GM21528 (cell line): ENCODE measurements around the gene RASGEF1B.

ENCODE experiments used
- ATAC-seq: cut with Tn5 transposase; IDR thresholded peaks from one replicate; pipeline ENCODE4 v1.9.1; 2021; ENCODE audit warnings: mild to moderate bottlenecking, moderate library complexity; ENCODE audit not compliant: unreplicated experiment, low FRiP score

RASGEF1B gene

GRCh38 chr4:81471588-81472280, at the start of gene RASGEF1B:
TSS of gene RASGEF1B (minus strand) at chr4:81471907. CDS start at chr4:81459508, 12,399 bp downstream.
- ATAC-seq, result peak; percentile 94

DNA sequence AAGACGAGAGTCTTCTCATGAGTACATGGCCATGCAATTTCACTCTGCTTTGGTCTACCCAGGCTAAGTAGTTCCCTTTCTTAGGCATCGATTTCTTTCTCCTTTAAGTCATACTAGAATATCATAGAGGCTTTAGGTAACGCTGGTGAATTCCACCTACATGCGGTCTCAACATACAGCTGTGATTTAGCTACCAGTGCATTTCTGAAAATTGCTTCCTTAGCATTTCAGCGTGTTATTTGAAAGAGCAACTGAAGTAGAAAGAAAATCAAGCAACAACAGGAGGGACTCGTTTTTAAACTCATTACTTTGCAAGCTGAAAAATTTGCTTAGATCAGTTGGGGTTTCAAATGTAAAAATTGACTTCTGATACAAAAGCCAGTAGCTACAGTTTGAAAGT, 48.1 kb upstream of the RASGEF1B start:
- no peak for ATAC-seq

DNA sequence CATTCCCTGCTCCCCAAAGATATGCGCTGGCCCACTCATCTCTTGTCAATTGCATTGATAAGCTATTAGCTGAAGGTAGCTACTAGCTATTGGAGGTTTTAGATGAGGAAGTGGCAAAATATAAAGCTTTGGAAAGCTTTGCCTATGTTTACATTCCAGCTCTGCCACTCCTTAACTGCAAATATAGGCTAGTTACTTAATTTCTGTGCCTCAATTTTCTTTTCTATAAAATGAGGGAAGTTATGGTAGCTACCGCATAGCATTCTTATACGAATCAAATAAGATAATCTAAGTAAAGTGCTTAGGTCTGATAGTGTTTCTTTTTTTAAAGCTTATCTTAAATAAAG, 47.7 kb upstream of the RASGEF1B start:
- ATAC-seq, result no peak

DNA sequence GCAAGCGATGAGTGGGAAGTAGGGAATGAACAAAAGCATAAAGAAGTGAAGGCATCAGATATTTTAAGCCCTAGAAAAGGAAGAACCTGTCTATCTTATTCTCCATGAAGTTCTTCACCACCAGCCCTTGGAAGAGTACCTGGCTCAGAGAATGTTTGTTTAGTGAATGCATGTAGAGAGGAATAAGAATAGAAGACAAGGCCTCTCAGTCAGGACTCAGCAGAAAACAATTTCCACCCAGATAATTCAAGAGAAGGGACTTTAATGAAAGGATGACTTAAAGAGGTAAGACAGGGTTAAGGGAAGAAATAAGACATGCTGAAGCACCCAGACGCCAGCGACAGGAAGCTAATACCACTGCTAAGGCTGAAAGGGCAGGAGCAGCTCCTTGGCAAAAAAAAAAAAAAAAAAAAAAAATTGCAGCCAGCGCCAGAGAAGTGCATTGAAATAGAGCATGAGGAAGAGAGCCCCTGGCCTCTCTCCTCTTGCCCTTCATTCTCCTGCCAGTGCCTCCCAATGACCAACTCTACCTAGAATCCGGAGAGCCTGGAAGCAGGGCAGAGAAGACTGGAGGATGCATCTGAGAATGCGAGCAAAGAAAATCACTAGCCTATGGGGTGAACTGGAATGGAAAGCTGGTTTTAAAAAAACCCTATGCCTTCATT, 47.2 kb upstream of the RASGEF1B start:
- ATAC-seq, result no peak

- ATAC-seq, result no peak
Observed at GRCh38 chr4:81516241-81516640, 44.5 kb upstream of the RASGEF1B start.

DNA sequence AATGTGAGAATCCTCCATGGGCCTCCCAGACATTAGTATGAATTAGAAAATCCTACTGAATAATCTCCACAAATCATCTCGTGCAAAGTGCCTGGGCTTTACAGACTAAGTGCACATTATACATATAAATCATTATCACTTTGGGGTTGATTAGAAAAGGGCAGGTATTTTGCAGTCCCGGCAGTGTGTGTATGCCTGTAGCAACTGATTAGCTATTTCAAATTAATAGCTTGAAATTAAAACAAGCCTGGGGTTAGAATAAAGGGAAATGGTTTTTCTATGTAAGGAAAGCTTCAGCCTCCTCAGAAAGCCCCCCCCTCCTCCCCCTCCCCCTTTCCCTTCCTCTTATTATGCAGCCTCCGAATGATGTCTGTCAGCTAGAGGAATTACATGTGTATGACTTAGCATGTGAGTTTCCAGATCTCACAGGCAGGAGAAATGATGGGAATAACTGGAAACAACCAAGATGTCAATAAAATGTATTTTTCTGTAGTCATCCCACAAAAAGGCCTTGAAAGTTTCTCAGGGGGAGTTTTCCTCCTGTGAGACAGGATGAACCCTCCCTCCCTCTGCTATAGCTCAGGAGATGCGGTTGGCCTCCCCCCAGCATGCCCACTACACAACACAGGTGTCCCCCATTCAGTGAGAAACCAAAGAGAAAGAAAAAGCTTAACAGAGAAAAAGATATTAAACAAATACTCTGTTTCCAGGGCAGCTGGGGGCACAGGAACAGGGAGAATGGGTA, 41.2 kb upstream of the RASGEF1B start:
- ATAC-seq, result no peak

DNA sequence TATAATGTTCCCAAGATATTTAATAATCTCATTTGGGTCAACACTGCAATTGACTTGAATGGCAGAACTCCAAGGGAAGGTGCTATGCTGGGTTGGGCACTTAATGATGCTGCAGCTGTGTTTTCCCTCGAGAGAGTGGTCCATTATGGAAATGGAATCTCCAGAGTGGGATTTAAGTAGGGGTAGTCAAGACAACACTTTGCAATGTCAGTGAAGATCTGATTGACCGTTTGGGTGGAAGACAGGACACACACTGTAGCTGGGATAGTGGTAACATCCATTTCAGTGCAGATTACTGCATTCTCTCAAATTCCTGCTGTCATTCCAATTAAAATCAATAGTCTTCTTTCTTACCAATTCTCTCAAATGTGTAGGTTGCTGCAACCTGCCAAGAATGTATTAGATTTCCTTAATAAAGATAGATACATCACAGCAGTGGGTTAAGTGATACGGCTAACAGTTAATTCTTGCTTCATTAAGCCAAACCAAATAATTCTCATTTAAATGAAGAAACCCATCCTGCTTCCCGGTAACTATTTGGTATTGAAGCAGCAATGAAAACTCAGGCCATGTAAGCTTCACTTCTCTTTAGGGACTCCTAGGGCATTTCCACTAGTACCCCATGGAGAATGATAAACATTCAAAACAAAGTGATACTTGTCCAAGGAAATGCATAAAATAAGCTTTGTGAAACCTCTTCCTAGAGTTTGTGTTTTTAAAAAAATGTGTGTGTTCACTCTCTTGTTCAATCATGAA, 40.5 kb upstream of the RASGEF1B start:
- ATAC-seq, result no peak

DNA sequence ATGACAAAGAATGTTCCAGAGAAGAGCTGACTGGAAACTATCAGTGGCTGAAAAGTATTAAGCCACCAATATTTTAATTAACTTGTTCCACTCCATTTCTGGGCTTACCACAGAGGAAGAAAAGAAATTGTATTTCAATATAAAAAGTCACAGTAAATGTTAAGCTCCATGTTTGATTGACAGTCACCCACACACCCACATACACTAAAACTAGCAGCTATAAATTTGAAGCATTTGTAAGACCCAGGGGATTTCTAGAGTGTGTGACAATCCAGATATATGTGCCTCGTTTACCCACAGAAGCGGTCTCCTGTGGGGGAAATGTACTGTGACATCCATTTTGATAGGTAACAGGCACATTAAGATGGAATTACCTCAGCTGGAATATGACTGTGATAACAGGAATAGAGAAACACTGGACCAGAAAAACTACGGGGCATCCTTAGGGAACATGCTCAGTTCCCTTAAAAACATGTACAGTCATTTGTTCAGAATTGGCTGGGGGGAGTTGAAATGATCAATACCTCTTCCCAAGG, 39.0 kb upstream of the RASGEF1B start:
- ATAC-seq, result no peak

- ATAC-seq, result no peak
Observed at GRCh38 chr4:81509822-81510221, 38.1 kb upstream of the RASGEF1B start.

GRCh38 chr4:81509191-81509590, 37.5 kb upstream of the RASGEF1B start:
- no peak for ATAC-seq

GRCh38 chr4:81508411-81509185, 36.9 kb upstream of the RASGEF1B start:
- no peak for ATAC-seq

GRCh38 chr4:81507530-81507929, 35.8 kb upstream of the RASGEF1B start:
- ATAC-seq, result no peak

DNA sequence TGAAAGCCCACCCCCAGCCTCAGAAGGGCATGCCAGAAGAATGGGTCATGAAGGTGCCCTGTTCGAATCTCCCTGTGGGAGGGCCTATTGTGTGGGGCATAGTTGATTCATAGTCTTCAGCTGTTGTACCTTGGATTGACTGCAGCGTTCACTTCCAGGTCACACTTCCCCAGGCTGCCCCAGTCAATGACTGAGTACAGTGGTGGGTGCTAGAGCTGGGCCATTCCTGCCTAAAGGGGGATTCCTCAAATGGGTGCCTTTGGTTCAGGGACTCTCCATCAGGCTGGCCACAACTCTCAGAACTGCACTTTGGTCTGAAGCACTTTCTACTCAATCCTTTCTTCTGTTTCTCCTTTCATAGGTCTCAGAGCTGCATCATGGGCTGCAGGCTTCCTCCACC, 35.0 kb upstream of the RASGEF1B start:
- ATAC-seq, result peak; percentile 63

DNA sequence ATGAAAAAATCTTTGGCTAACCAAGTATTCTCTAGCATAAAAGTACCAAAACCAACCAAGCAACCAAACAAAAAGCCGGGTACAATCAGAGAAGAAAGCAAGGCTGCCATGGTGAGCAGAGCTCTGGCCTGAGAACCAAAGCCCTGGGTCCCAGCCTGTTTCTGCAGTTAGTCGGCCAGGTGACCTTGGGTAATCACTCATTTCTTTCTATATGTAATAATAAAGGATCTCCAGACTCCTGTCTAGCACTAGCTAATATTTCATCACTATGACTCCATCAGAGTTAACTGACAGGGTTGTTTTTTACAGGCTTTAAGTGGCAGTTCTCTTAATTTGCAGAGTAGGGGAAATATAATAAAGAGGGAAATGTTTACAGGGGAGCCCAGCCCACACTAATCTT, 34.0 kb upstream of the RASGEF1B start:
- no peak for ATAC-seq

- ATAC-seq, result peak; percentile 48
Observed at GRCh38 chr4:81505004-81505598, 33.4 kb upstream of the RASGEF1B start.

GRCh38 chr4:81504112-81505003, 32.7 kb upstream of the RASGEF1B start:
- no peak for ATAC-seq

GRCh38 chr4:81503586-81503985, 31.9 kb upstream of the RASGEF1B start:
- ATAC-seq, result no peak

DNA sequence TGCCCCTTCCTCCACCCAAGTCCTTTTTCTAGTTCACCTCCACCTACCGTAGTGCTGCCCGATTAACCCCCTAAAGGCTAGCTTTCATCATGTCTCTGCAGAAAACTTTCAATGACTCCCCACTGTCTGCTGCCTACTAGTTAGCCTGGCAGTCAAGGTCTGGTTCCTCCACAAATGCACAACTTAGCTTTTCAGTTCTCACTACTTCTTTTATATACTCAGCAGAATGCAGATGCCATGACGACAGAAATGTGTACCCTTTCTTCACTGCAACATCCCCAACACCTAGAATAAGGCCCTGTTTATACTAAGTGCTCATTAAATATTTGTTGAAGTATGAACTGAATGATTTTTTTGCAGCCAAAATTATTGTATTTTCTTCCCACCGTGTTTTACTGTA, 30.9 kb upstream of the RASGEF1B start:
- ATAC-seq, result no peak

DNA sequence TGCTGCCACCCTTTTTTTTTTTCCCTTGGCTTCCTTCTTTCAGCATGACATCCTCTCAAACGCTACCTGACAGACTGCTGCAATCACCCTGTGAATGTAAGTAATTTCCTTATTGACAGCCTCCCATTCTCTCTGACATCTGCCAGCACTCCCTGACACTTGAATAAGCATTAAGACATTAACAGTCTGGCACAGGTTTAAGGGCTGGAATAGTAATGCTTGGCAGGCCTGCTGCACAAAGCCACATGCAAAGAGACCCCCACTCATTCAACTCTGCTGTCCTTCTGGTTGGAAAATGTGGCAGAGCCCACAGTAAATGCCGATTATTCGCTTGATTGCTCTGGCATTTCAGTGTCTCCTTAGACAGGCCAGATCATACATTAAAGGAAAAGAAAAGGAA, 28.1 kb upstream of the RASGEF1B start:
- ATAC-seq, result no peak
